HEK293T (cell line): Measurements from ENCODE around the gene PAOX.
"Not testable (repeated sequence)": the region's sequence is repeated elsewhere in the genome, so short reads cannot be mapped to it uniquely, and the experiment has no call there.

Source experiments
- CTCF ChIA-PET: fragments of 350-600 bp; formaldehyde crosslinking; extraction: SDS; loops from one replicate; lab custom pipeline; 2021; ENCODE audit warnings: antibody characterized with exemption, inconsistent platforms; lab: Yijun Ruan, JAX
- POLR2A ChIA-PET: fragments of 350-600 bp; formaldehyde crosslinking; extraction: SDS; loops from one replicate; lab custom pipeline; 2020; ENCODE audit warnings: antibody characterized with exemption, inconsistent platforms; lab: Yijun Ruan, JAX
- DNase-seq: peaks from one replicate; pipeline ENCODE4 v3.0.0; 2012; ENCODE audit warnings: mixed read lengths; ENCODE audit errors: extremely low spot score
- ARNT ChIP-seq: fragments of 450-650 bp; IDR thresholded peaks from 2 replicates; pipeline ENCODE4 v1.6.1; 2017; ENCODE audit warnings: mild to moderate bottlenecking
- BHLHE40 ChIP-seq: fragments of 450-650 bp; IDR thresholded peaks from 2 replicates; pipeline ENCODE4 v1.6.1; 2016; ENCODE audit warnings: mild to moderate bottlenecking, moderate library complexity, borderline replicate concordance
- CTBP1 ChIP-seq: fragments of 450-650 bp; IDR thresholded peaks from 2 replicates; pipeline ENCODE4 v1.6.1; 2016; ENCODE audit warnings: borderline replicate concordance
- ELF4 ChIP-seq: fragments of 450-650 bp; IDR thresholded peaks from 2 replicates; pipeline ENCODE4 v1.6.1; 2017; ENCODE audit warnings: antibody characterized with exemption
- FOXA1 ChIP-seq: fragments of 450-650 bp; IDR thresholded peaks from 2 replicates; pipeline ENCODE4 v1.6.1; 2016; ENCODE audit warnings: mild to moderate bottlenecking
- FOXK2 ChIP-seq: fragments of 450-650 bp; IDR thresholded peaks from 2 replicates; pipeline ENCODE4 v1.6.1; 2016; ENCODE audit warnings: mild to moderate bottlenecking
- FOXM1 ChIP-seq: fragments of 450-650 bp; IDR thresholded peaks from 2 replicates; pipeline ENCODE4 v1.6.1; 2017; ENCODE audit warnings: mild to moderate bottlenecking, borderline replicate concordance
- HDGF ChIP-seq: fragments of 450-650 bp; IDR thresholded peaks from 2 replicates; pipeline ENCODE4 v1.6.1; 2017; ENCODE audit warnings: antibody characterized with exemption, borderline replicate concordance
- L3MBTL2 ChIP-seq: fragments of 450-650 bp; conservative IDR thresholded peaks from 2 replicates; pipeline ENCODE4 v1.6.1; 2016; ENCODE audit warnings: mild to moderate bottlenecking
- LEF1 ChIP-seq: fragments of 450-650 bp; IDR thresholded peaks from 2 replicates; pipeline ENCODE4 v1.6.1; 2017; ENCODE audit warnings: mild to moderate bottlenecking, borderline replicate concordance
- NFRKB ChIP-seq: fragments of 450-650 bp; IDR thresholded peaks from 2 replicates; pipeline ENCODE4 v1.6.1; 2016; ENCODE audit warnings: mild to moderate bottlenecking, moderate library complexity
- PKNOX1 ChIP-seq: fragments of 450-650 bp; IDR thresholded peaks from 2 replicates; pipeline ENCODE4 v1.6.1; 2016
- SP1 ChIP-seq: fragments of 450-650 bp; IDR thresholded peaks from 2 replicates; pipeline ENCODE4 v1.6.1; 2017
- SUZ12 ChIP-seq: fragments of 450-650 bp; IDR thresholded peaks from 2 replicates; pipeline ENCODE4 v1.6.1; 2016; ENCODE audit warnings: mild to moderate bottlenecking
- TARDBP ChIP-seq: fragments of 450-650 bp; IDR thresholded peaks from 2 replicates; pipeline ENCODE4 v1.6.1; 2016
- ZNF384 ChIP-seq: fragments of 450-650 bp; IDR thresholded peaks from 2 replicates; pipeline ENCODE4 v1.6.1; 2016

The PAOX gene

GRCh38 chr10:133412381-133412711, 33.3 kb downstream of the PAOX start:
- POLR2A ChIA-PET = no interaction called here
- CTCF ChIA-PET = no interaction called here
- no peak for DNase-seq
- TF ChIP-seq HDGF (no peak), TARDBP (no peak), SUZ12 (no peak), NFRKB (no peak), PKNOX1 (no peak), LEF1 (no peak), FOXA1 (no peak), L3MBTL2 (no peak), SP1 (no peak), BHLHE40 (no peak), FOXM1 (no peak), ARNT (no peak), CTBP1 (no peak)

DNA sequence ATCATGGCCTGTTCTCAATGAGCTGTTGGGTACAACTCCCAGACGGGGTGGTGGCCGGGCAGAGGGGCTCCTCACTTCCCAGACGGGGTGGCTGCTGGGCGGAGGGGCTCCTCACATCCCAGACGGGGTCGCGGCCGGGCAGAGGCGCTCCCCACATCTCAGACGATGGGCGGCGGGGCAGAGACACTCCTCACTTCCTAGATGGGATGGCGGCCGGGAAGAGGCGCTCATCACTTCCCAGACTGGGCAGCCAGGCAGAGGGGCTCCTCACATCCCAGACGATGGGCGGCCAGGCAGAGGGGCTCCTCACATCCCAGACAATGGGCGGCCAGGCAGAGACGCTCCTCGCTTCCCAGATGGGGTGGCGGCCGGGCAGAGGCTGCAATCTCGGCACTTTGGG, 35.3 kb downstream of the PAOX start:
- CTCF ChIA-PET, POLR2A ChIA-PET, DNase-seq: not testable (repeated sequence)

GRCh38 chr10:133415752-133416151, 36.7 kb downstream of the PAOX start:
- no peak for DNase-seq
- TF ChIP-seq ZNF384 = no peak
- TF ChIP-seq FOXA1 = no peak
- TF ChIP-seq ELF4 = no peak
- TF ChIP-seq FOXK2 = no peak
- TF ChIP-seq NFRKB = no peak
- no peak for TF ChIP-seq ARNT
- no peak for TF ChIP-seq FOXM1
- TF ChIP-seq BHLHE40 = no peak
- no peak for TF ChIP-seq PKNOX1
- TF ChIP-seq SP1 = no peak
- TF ChIP-seq LEF1 = no peak
- no peak for TF ChIP-seq CTBP1
- no peak for TF ChIP-seq SUZ12
- TF ChIP-seq L3MBTL2 = no peak
- no peak for TF ChIP-seq TARDBP
- TF ChIP-seq HDGF = no peak
- CTCF ChIA-PET = no interaction called here
- POLR2A ChIA-PET = no interaction called here

DNA sequence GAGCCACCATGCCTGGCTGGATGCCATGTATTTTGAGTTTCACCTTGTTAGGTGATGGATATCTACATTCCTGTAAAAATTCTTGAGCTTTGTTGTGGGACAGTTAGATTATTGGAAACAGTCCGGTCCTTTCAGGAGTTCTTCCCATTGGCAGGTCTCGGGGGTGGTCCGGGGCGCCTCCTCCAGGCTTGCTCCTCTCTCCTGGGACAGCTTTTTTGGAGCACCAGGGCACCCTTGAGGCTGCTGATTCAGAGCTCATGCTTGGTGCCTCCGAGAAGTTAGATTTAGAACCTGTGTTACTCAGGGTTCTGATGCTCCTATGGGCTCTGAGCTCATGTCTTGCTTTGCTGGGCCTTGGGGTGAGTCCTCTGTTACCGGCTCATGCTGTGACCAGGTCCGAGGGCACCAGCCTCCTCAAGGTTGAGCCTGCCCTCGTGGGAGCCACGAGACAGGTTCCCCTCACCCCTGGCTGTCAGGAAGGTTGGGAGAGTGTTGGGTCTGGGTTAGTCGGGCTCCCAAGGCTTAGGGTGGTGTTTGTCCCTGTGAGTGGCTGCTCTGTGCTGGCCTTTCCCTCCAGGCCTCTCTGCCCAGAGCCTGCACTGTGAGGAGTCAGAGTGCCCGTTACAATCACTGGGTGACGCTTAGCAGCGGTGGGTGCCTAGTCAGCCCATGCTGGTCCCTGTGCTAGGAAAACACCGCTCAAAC, 39.4 kb downstream of the PAOX start:
- CTCF ChIA-PET = no interaction called here
- TF ChIP-seq FOXK2 = no peak
- no peak for TF ChIP-seq CTBP1
- TF ChIP-seq ZNF384 = no peak
- no peak for TF ChIP-seq BHLHE40

DNA sequence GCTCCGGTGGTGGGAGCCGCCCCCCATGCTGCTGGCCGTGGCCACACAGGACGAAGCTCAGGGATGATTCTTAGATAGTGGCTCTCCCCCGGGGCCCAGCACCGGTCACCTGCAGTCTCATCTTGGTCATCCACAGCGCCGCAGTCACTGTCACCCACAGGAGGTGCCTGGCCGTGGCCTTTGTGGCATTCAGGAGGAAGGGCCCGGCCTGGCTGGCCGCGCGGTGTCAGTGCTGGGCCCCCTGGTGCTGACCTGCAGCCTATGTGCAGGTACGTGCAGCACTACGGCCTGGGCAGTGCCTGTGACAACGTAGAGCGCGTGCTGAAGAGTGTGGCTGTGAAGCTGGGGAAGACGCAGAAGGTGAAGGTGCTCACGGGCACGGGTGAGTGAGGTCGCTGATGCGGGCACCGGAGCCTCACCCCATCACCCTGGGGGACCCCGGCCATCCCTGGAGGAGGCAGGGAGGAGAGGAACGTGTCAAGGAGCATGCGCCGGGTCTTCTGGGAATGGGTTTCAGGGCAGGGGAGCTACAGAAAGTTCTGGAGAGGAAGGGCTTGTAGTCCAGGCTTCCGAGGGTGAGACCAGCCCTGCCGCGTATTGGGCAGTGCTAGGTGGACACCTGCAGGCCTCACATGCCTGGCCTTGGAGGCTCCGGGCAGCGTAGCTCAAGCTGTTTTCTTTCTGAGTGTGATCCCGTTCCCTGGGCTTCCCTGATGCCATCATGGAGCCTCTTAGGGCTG, 40.3 kb downstream of the PAOX start:
- DNase-seq = no peak
- TF ChIP-seq FOXA1 (no peak), CTBP1 (no peak), FOXK2 (no peak), HDGF (no peak), FOXM1 (no peak), ARNT (no peak)
- ChIA-PET POLR2A (no interaction called here), CTCF (interaction anchor here (1.1 kb wide), 1 partner anchor 18 kb away, joined by 3 read pairs; no protein-coding TSS in a partner anchor)

More for the DNA sequence above, 39.4 kb downstream of the PAOX start:
- DNase-seq = no peak
- POLR2A ChIA-PET = no interaction called here

DNA sequence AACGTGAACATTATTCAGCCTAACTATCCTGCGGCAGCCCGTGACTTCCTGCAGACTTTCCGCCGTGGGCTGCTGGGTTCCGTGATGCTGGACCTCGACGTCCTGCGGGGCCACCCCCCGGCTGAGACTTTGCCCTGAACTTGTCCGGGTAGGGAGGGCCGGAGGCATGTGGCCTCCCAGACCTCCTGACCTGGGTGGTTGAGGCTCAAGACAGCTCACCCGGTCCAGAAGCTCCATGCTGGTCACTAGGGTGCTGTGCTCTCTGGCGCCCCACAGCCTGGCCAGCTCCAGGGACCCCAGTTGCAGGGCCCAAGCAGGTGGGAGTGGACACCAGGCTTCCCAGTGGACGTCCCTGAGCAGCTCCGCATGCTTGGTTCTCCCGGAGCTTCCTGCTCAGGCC, 41.0 kb downstream of the PAOX start:
- no peak for DNase-seq
- TF ChIP-seq NFRKB (no peak), BHLHE40 (no peak), ARNT (no peak), HDGF (no peak), FOXA1 (no peak), TARDBP (no peak), LEF1 (no peak), SUZ12 (no peak), FOXM1 (no peak), FOXK2 (no peak), L3MBTL2 (no peak), SP1 (no peak), ELF4 (no peak), CTBP1 (no peak), ZNF384 (no peak), PKNOX1 (no peak)
- POLR2A ChIA-PET = no interaction called here
- CTCF ChIA-PET = interaction anchor here (1.1 kb wide), 1 partner anchor 17 kb away, joined by 3 read pairs; no protein-coding TSS in a partner anchor
